Measurements from ENCODE around the gene TBRG1. TPM values are rescaled to one million over a fixed set of nuclear protein-coding genes. Genes with fewer than 3 reads are reported as not detected.

The TBRG1 gene
- total RNA-seq, 1 experiment from 2014 or later = 20.6 TPM

DNA sequence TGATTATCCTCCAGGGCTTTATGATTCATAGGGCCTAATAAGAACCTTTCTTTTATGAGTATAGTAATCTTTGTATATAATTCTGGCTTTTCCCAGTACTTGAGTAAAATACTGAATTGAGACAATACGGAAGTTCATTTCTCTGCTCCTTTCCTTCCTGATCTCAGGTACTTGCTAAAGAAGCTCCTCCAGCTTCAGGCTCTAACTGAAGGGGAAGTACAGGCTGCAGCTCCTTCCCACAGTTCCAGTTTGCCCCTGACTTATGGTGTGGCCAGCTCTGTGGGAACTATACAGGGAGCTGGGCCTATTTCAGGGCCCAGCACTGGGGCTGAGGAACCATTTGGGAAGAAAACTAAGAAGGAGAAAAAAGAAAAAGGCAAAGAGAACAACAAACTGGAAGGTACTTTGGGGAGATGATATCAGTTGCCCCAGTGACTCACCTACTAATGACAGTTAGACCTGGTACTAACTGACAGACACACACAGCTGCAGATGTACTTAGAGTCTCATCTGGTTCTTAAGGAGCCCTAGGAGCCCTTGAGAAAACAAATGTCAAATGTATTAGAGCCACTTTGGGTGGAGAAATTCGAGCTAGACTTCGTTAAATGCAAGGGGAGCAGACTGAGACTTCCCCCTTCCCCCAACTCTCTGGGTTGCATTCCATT, 3.0 kb downstream of the TBRG1 start:
- BruUV-seq (replicated peaks) = no TSS peak
- TF ChIP-seq CTCF (conservative IDR thresholded peaks at IDR 0.05; ENCODE audit: low read depth, low read length) (no peak), EZH2 (IDR thresholded peaks at IDR 0.05; ENCODE audit: low read length, unreplicated experiment) (no peak), EZH2phosphoT487 (IDR thresholded peaks at IDR 0.05; ENCODE audit: borderline replicate concordance, low read length) (no peak)
- Histone ChIP-seq H3K4me3 (ENCODE audit: low read length) (no peak overlapping the region), H3K9me2 (replicated peaks; ENCODE audit: low read length) (no peaks in the 10 kb centered on the region), H3K36me3 (ENCODE audit: low read depth, low read length) (peaks cover 47% of the 10 kb centered on the region), H3K9me3 (ENCODE audit: low read length) (no peaks in the 10 kb centered on the region), H3K4me2 (ENCODE audit: low read length) (no peak overlapping the region), H4K20me1 (ENCODE audit: low read length) (peaks cover 7% of the 10 kb centered on the region; the same call in 1 of the 2 replicates), H3K27me3 (ENCODE audit: low read length) (no peaks in the 10 kb centered on the region), H3F3A (ENCODE audit: low read length, unreplicated experiment) (no peaks in the 10 kb centered on the region), H3K4me1 (ENCODE audit: insufficient read depth, low read length) (peaks cover 17% of the 10 kb centered on the region), H3K79me2 (ENCODE audit: low read length) (peaks cover 31% of the 10 kb centered on the region), H3K9ac (ENCODE audit: low read length) (no peak overlapping the region), H3K27ac (ENCODE audit: low read length) (no peak overlapping the region), H2AFZ (ENCODE audit: low read length) (no peak overlapping the region)
- no peak for DNase-seq
- CTCF ChIA-PET = no interaction called here
- POLR2A ChIA-PET (ENCODE audit: unreplicated experiment) = no interaction called here
- no peak for ATAC-seq
- intact Hi-C loops (cut with micrococcal nuclease) = no loop called here

- peaks cover 12% of the 10 kb centered on the region for H3K4me1 ChIP-seq (ENCODE audit: insufficient read depth, low read length)
- no peaks in the 10 kb centered on the region for H3F3A ChIP-seq (ENCODE audit: low read length, unreplicated experiment)
- no peak overlapping the region for H3K4me3 ChIP-seq (ENCODE audit: low read length)
- TF ChIP-seq EZH2phosphoT487 (IDR thresholded peaks at IDR 0.05; ENCODE audit: borderline replicate concordance, low read length) = no peak
- TF ChIP-seq EZH2 (IDR thresholded peaks at IDR 0.05; ENCODE audit: low read length, unreplicated experiment) = no peak
- no peak for TF ChIP-seq CTCF (conservative IDR thresholded peaks at IDR 0.05; ENCODE audit: low read depth, low read length)
- no peak overlapping the region for H3K9ac ChIP-seq (ENCODE audit: low read length)
- peaks cover 31% of the 10 kb centered on the region for H3K79me2 ChIP-seq (ENCODE audit: low read length)
- no peaks in the 10 kb centered on the region for H3K27me3 ChIP-seq (ENCODE audit: low read length)
- ChIA-PET POLR2A (ENCODE audit: unreplicated experiment) (interaction anchor here (0.6 kb wide), 1 partner anchor 12 kb away, joined by 3 read pairs; no protein-coding TSS in a partner anchor), CTCF (no interaction called here)
- H3K9me2 ChIP-seq (replicated peaks; ENCODE audit: low read length) = no peaks in the 10 kb centered on the region
- intact Hi-C loops (cut with micrococcal nuclease) = no loop called here
- H3K27ac ChIP-seq (ENCODE audit: low read length) = no peak overlapping the region
- no peaks in the 10 kb centered on the region for H3K9me3 ChIP-seq (ENCODE audit: low read length)
- BruUV-seq (replicated peaks) = no TSS peak
- ATAC-seq (no peak), DNase-seq (no peak)
- no peak overlapping the region for H3K4me2 ChIP-seq (ENCODE audit: low read length)
- peaks cover 65% of the 10 kb centered on the region for H3K36me3 ChIP-seq (ENCODE audit: low read depth, low read length)
- H2AFZ ChIP-seq (ENCODE audit: low read length) = no peak overlapping the region
- H4K20me1 ChIP-seq (ENCODE audit: low read length) = peaks cover 7% of the 10 kb centered on the region; the same call in 1 of the 2 replicates
These were observed 4.9 kb downstream of the TBRG1 start for GRCh38 chr11:124627546-124627945.

DNA sequence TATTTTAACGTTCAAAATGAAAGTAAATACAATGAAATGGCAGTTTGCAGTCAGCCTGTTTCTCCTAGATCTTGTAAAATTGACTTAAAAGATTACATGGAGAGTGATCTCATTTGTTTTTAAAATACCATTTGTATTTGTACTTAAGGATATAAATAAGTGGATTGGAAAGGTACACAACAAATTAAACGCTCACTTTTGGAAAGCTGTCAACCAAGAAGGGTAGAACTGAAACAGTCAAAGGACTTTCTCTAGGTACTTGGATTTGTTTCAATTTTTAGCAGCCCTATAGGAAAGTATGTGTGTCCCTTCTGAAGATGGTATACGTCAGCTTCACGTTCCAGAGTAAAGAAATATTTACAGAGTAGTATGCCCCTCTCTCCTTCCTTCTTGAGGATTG, 7.3 kb downstream of the TBRG1 start:
- BruUV-seq (replicated peaks) = no TSS peak
- peaks cover 76% of the 10 kb centered on the region for H3K36me3 ChIP-seq (ENCODE audit: low read depth, low read length)
- ATAC-seq (no peak), DNase-seq (no peak)
- H3F3A ChIP-seq (ENCODE audit: low read length, unreplicated experiment) = no peaks in the 10 kb centered on the region
- H3K9ac ChIP-seq (ENCODE audit: low read length) = no peak overlapping the region
- no peaks in the 10 kb centered on the region for H3K9me2 ChIP-seq (replicated peaks; ENCODE audit: low read length)
- H3K27me3 ChIP-seq (ENCODE audit: low read length) = no peaks in the 10 kb centered on the region
- H3K9me3 ChIP-seq (ENCODE audit: low read length) = no peaks in the 10 kb centered on the region
- intact Hi-C loops (cut with micrococcal nuclease) = no loop called here
- H3K4me1 ChIP-seq (ENCODE audit: insufficient read depth, low read length) = no peaks in the 10 kb centered on the region
- H3K27ac ChIP-seq (ENCODE audit: low read length) = no peak overlapping the region
- H2AFZ ChIP-seq (ENCODE audit: low read length) = no peak overlapping the region
- TF ChIP-seq EZH2phosphoT487 (IDR thresholded peaks at IDR 0.05; ENCODE audit: borderline replicate concordance, low read length) = no peak
- TF ChIP-seq EZH2 (IDR thresholded peaks at IDR 0.05; ENCODE audit: low read length, unreplicated experiment) = no peak
- no peak for TF ChIP-seq CTCF (conservative IDR thresholded peaks at IDR 0.05; ENCODE audit: low read depth, low read length)
- peaks cover 8% of the 10 kb centered on the region for H3K79me2 ChIP-seq (ENCODE audit: low read length)
- no peak overlapping the region for H3K4me2 ChIP-seq (ENCODE audit: low read length)
- CTCF ChIA-PET = no interaction called here
- H4K20me1 ChIP-seq (ENCODE audit: low read length) = peaks cover 4% of the 10 kb centered on the region; the same call in 1 of the 2 replicates
- POLR2A ChIA-PET (ENCODE audit: unreplicated experiment) = no interaction called here
- no peak overlapping the region for H3K4me3 ChIP-seq (ENCODE audit: low read length)
